ENCODE measurements around the gene RANBP3L. TPM values are rescaled to one million over a fixed set of nuclear protein-coding genes. Genes with fewer than 3 reads are reported as not detected.
"Not testable (repeated sequence)": the region's sequence is repeated elsewhere in the genome, so short reads cannot be mapped to it uniquely, and the experiment has no call there.

RANBP3L gene
- total RNA-seq, 1 experiment from 2014 or later = 0.20 TPM

DNA sequence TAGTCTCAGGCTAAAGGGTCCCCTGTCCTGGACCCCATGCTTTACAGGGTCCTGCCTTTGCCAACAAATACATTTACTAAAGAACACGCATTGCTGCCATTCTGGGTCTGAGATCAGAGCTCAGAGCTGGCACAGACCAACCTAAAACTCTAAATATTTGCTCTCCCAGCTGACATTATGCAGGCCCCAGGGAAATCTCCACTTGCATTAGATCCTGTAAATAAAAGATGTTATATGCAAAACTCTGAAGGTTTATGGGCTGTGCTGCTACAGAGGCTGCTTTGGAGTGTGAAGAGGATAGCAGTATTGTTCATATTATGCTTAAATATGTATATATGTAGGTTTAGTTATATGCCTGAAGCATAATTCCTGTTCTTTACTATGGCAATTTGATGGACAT lies 35.9 kb upstream of the RANBP3L start:
- no peak overlapping the region for H3K4me3 ChIP-seq (ENCODE audit: low read depth, low read length)
- Mint-ChIP-seq H3K4me3 (ENCODE audit: unreplicated experiment) (no peak overlapping the region), H3K27ac (ENCODE audit: unreplicated experiment) (no peak overlapping the region), H3K4me1 (ENCODE audit: low read depth, unreplicated experiment) (peaks cover 8% of the 10 kb centered on the region), H3K36me3 (ENCODE audit: insufficient read depth, unreplicated experiment) (no peaks in the 10 kb centered on the region), H3K27me3 (ENCODE audit: insufficient read depth, unreplicated experiment) (no peaks in the 10 kb centered on the region), H3K9me3 (ENCODE audit: unreplicated experiment) (peaks cover 12% of the 10 kb centered on the region)
- H3K36me3 ChIP-seq (ENCODE audit: control insufficient read depth, insufficient read depth, low read length) = no peaks in the 10 kb centered on the region
- POLR2A ChIA-PET = no interaction called here
- no TSS peak for BruUV-seq (replicated peaks)
- CTCF ChIA-PET = no interaction called here
- no peak for TF ChIP-seq CTCF (IDR thresholded peaks at IDR 0.05; ENCODE audit: insufficient read depth in 1 of 2, low read depth in 1 of 2, low read length in 1 of 2, severe bottlenecking in 1 of 2, unreplicated experiment in 1 of 2)
- H3K27me3 ChIP-seq (replicated peaks; ENCODE audit: control insufficient read depth, insufficient read depth, low read length) = no peaks in the 10 kb centered on the region
- H3K4me1 ChIP-seq = no peaks in the 10 kb centered on the region
- intact Hi-C loops (cut with micrococcal nuclease; ENCODE audit: unreplicated experiment) = no loop called here
- no peak for DNase-seq
- H3K9me3 ChIP-seq = 0 out of 2 replicates have a peak, but pooled peaks cover 6% of the 10 kb centered on the region

GRCh38 chr5:36334315-36334714 lies 32.6 kb upstream of the RANBP3L start:
- Histone ChIP-seq H3K36me3 (ENCODE audit: control insufficient read depth, insufficient read depth, low read length) (no peaks in the 10 kb centered on the region), H3K4me3 (ENCODE audit: low read depth, low read length) (no peak overlapping the region), H3K27me3 (replicated peaks; ENCODE audit: control insufficient read depth, insufficient read depth, low read length) (no peaks in the 10 kb centered on the region), H3K4me1 (no peaks in the 10 kb centered on the region), H3K9me3 (no peaks in the 10 kb centered on the region)
- H3K27me3 Mint-ChIP-seq (ENCODE audit: insufficient read depth, unreplicated experiment) = no peaks in the 10 kb centered on the region
- H3K4me3 Mint-ChIP-seq (ENCODE audit: unreplicated experiment) = no peak overlapping the region
- BruUV-seq (replicated peaks) = no TSS peak
- no peak for DNase-seq
- ChIA-PET CTCF (no interaction called here), POLR2A (no interaction called here)
- H3K36me3 Mint-ChIP-seq (ENCODE audit: insufficient read depth, unreplicated experiment) = no peaks in the 10 kb centered on the region
- no peaks in the 10 kb centered on the region for H3K9me3 Mint-ChIP-seq (ENCODE audit: unreplicated experiment)
- intact Hi-C loops (cut with micrococcal nuclease; ENCODE audit: unreplicated experiment) = loop anchor here (1.0 kb wide), 1 partner anchor 48 kb away; no protein-coding TSS in a partner anchor
- H3K4me1 Mint-ChIP-seq (ENCODE audit: low read depth, unreplicated experiment) = no peaks in the 10 kb centered on the region
- H3K27ac Mint-ChIP-seq (ENCODE audit: unreplicated experiment) = no peak overlapping the region
- TF ChIP-seq CTCF (IDR thresholded peaks at IDR 0.05; ENCODE audit: insufficient read depth in 1 of 2, low read depth in 1 of 2, low read length in 1 of 2, severe bottlenecking in 1 of 2, unreplicated experiment in 1 of 2) = no peak

DNA sequence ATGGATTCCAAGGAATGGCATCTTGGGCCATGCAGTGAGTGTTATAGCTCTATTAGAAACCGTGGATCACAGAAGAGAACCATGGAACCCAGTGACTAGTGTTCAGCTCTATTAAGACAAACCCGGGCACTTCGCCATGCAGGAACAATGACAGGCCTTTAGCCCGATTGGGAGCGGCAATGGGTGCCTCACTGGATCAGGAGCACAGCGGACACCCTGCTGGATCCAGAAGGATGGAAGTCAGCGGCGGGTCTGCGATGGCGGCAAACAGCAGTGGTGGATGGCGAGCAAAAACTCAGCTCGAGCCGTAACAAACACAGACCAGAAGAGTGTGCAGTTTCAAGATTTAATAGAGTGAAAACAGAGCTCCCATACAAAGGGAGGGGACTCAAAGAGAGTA lies 31.0 kb upstream of the RANBP3L start:
- H3K27ac Mint-ChIP-seq (ENCODE audit: unreplicated experiment); H3K36me3 Mint-ChIP-seq (ENCODE audit: insufficient read depth, unreplicated experiment); H3K27me3 Mint-ChIP-seq (ENCODE audit: insufficient read depth, unreplicated experiment); H3K4me1 ChIP-seq; POLR2A ChIA-PET; H3K4me1 Mint-ChIP-seq (ENCODE audit: low read depth, unreplicated experiment); BruUV-seq (replicated peaks); H3K9me3 Mint-ChIP-seq (ENCODE audit: unreplicated experiment); DNase-seq; H3K9me3 ChIP-seq; H3K4me3 Mint-ChIP-seq (ENCODE audit: unreplicated experiment); H3K27me3 ChIP-seq (replicated peaks; ENCODE audit: control insufficient read depth, insufficient read depth, low read length); H3K36me3 ChIP-seq (ENCODE audit: control insufficient read depth, insufficient read depth, low read length); H3K4me3 ChIP-seq (ENCODE audit: low read depth, low read length); intact Hi-C loops (cut with micrococcal nuclease; ENCODE audit: unreplicated experiment): not testable (repeated sequence)
- CTCF ChIA-PET = interaction anchor here (0.6 kb wide), 1 partner anchor 82 kb away, joined by 3 read pairs; no protein-coding TSS in a partner anchor

DNA sequence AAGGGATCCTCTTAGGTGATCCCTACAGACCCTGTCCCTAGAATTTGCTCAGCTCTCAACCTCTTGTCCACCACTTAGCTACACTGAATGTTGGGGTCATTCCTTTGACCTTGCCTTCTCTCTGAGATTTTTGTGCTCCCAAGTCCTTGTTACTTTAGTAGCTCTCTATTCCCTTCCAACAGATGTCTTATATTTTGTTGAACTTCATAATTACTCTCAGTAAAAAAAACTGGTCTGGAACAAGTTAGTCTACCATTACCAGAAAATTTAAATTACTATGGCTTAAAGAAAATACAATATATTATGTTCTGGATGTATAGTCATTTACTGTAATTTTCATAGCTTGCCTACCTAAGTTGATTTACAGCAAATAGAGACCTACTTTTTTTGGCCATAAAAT lies 23.5 kb upstream of the RANBP3L start:
- intact Hi-C loops (cut with micrococcal nuclease; ENCODE audit: unreplicated experiment) = no loop called here
- Histone ChIP-seq H3K9me3 (no peaks in the 10 kb centered on the region), H3K4me1 (no peaks in the 10 kb centered on the region), H3K36me3 (ENCODE audit: control insufficient read depth, insufficient read depth, low read length) (no peaks in the 10 kb centered on the region), H3K4me3 (ENCODE audit: low read depth, low read length) (no peak overlapping the region), H3K27me3 (replicated peaks; ENCODE audit: control insufficient read depth, insufficient read depth, low read length) (no peaks in the 10 kb centered on the region)
- POLR2A ChIA-PET = no interaction called here
- no peak for TF ChIP-seq CTCF (IDR thresholded peaks at IDR 0.05; ENCODE audit: insufficient read depth in 1 of 2, low read depth in 1 of 2, low read length in 1 of 2, severe bottlenecking in 1 of 2, unreplicated experiment in 1 of 2)
- Mint-ChIP-seq H3K4me3 (ENCODE audit: unreplicated experiment) (no peak overlapping the region), H3K4me1 (ENCODE audit: low read depth, unreplicated experiment) (no peaks in the 10 kb centered on the region), H3K36me3 (ENCODE audit: insufficient read depth, unreplicated experiment) (no peaks in the 10 kb centered on the region), H3K27ac (ENCODE audit: unreplicated experiment) (no peak overlapping the region), H3K27me3 (ENCODE audit: insufficient read depth, unreplicated experiment) (no peaks in the 10 kb centered on the region), H3K9me3 (ENCODE audit: unreplicated experiment) (no peaks in the 10 kb centered on the region)
- no TSS peak for BruUV-seq (replicated peaks)
- CTCF ChIA-PET = no interaction called here
- DNase-seq = no peak

All from Caco-2 (cell line).